ENCODE data around the gene SRSF7. TPM values are rescaled to one million over a fixed set of nuclear protein-coding genes. Genes with fewer than 3 reads are reported as not detected.
"Not testable (repeated sequence)": the region's sequence is repeated elsewhere in the genome, so short reads cannot be mapped to it uniquely, and the experiment has no call there.

Gene SRSF7
- total RNA-seq, 2 experiments from 2014 or later = 225 to 272 TPM

DNA sequence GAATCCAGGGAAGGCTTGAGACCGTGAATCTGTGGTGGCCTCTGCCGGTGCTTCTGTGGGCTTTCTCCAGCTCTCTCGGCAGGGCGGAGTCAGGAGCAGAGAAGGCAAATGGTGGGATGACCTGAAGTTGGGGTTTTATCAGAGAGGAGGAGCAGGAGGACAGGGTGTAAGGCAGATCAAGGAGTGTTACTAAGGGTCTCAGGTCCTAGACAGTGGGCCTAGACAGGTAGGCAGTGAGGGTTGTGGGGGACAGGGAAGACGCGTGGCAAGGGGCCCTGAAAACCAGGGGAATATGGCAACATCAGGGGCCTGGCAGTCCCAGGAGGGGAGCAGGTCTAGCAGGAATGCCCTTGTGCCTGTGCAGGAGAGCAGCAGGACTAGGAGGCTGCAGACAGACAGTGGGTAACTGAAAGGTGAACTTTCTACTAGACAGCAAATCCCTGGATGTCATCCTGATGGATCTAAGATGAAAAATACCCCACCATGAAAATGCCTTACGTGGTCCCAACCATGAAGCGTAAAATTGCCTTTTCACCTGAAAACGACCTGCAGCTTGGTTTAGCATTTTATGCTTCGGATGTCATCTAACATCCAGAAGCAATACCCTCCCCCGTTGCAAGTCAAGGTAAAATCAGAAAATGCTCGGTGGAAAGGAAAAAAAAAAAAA lies 42.1 kb downstream of the SRSF7 start:
- ChIA-PET POLR2A (no interaction called here), CTCF (interaction anchor here (0.6 to 3.3 kb wide), 6 partner anchors 10 to 144 kb away, joined by 3 to 14 read pairs (median 4); no protein-coding TSS in a partner anchor)
- H3K27ac Mint-ChIP-seq = peak overlapping the region; percentile 89
- H3K4me3 Mint-ChIP-seq = peak overlapping the region; percentile 52
- peaks cover 53% of the 10 kb centered on the region for H3K4me1 Mint-ChIP-seq
- H3K9me3 Mint-ChIP-seq = peaks cover 3% of the 10 kb centered on the region
- peaks cover 55% of the 10 kb centered on the region for H3K36me3 Mint-ChIP-seq (ENCODE audit: low read depth)
- no peaks in the 10 kb centered on the region for H3K27me3 Mint-ChIP-seq
- no peak for DNase-seq

DNA sequence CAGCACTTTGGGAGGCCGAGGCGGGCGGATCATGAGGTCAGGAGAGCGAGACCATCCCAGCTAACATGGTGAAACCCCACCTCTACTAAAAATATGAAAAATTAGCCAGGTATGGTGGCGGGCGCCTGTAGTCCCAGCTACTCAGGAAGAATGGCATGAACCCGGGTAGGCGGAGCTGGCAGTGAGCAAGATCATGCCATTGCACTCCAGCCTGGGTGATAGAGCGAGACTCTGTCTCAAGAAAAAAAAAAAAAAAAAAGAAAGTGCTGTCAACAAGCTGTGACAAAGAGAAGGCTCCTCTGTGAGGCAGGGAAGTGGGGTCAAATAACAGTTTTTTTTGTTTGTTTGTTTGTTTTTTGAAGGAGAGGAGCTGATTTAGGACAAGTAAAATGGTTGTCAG lies 42.7 kb downstream of the SRSF7 start:
- peaks cover 52% of the 10 kb centered on the region for H3K36me3 Mint-ChIP-seq (ENCODE audit: low read depth)
- CTCF ChIA-PET = interaction anchor here (0.6 to 3.3 kb wide), 9 partner anchors 9 to 184 kb away, joined by 3 to 14 read pairs (median 4); no protein-coding TSS in a partner anchor
- POLR2A ChIA-PET = not testable (repeated sequence)

GRCh38 chr2:38706846-38707345 lies 44.3 kb downstream of the SRSF7 start:
- CTCF ChIA-PET = interaction anchor here (0.6 to 3.3 kb wide), 6 partner anchors 111 to 1330 kb away, joined by 3 to 14 read pairs (median 3); partner anchors contain the start of gene SOS1
- Mint-ChIP-seq H3K36me3 (ENCODE audit: low read depth) (peaks cover 49% of the 10 kb centered on the region), H3K27me3 (no peaks in the 10 kb centered on the region), H3K9me3 (peaks cover 3% of the 10 kb centered on the region), H3K27ac (no peak overlapping the region), H3K4me3 (no peak overlapping the region), H3K4me1 (peaks cover 47% of the 10 kb centered on the region)
- POLR2A ChIA-PET = interaction anchor here (0.7 kb wide), 1 partner anchor 142 kb away, joined by 3 read pairs; no protein-coding TSS in a partner anchor
- DNase-seq = no peak

More for the DNA sequence above, 42.7 kb downstream of the SRSF7 start:
- not testable (repeated sequence) for DNase-seq, H3K27me3 Mint-ChIP-seq, H3K9me3 Mint-ChIP-seq
- H3K27ac Mint-ChIP-seq = peak overlapping the region; percentile 89
- peak overlapping the region; percentile 52 for H3K4me3 Mint-ChIP-seq
- H3K4me1 Mint-ChIP-seq = peaks cover 49% of the 10 kb centered on the region

DNA sequence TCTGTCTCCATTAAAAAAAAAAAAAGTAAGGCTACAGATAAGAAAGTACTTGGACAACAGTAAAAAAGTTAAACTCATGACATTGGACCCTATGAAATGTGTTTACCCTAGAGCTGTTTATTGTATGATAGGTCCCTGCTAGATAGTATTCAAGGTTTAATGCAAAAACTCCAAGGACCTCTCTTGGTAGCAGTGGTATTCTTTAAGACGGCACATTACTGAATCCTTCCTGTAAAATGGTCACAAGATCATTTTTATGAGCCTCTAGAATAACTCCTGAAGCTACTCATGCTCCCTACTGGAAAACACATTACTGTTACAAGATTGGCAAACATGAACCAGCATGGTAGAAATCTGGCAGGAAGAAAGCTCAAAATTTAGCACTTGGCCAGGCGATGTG lies 46.5 kb downstream of the SRSF7 start:
- no peaks in the 10 kb centered on the region for H3K27me3 Mint-ChIP-seq
- DNase-seq = no peak
- ChIA-PET CTCF (interaction anchor here (0.6 to 1.7 kb wide), 4 partner anchors 9 to 123 kb away, joined by 3 to 8 read pairs (median 4); no protein-coding TSS in a partner anchor), POLR2A (no interaction called here)
- H3K36me3 Mint-ChIP-seq (ENCODE audit: low read depth) = peaks cover 41% of the 10 kb centered on the region
- H3K4me1 Mint-ChIP-seq = peaks cover 57% of the 10 kb centered on the region
- no peak overlapping the region for H3K27ac Mint-ChIP-seq
- H3K4me3 Mint-ChIP-seq = no peak overlapping the region
- H3K9me3 Mint-ChIP-seq = no peaks in the 10 kb centered on the region

- not testable (repeated sequence) for H3K4me3 Mint-ChIP-seq, H3K9me3 Mint-ChIP-seq, H3K27me3 Mint-ChIP-seq, H3K27ac Mint-ChIP-seq, DNase-seq
- peaks cover 40% of the 10 kb centered on the region for H3K36me3 Mint-ChIP-seq (ENCODE audit: low read depth)
- H3K4me1 Mint-ChIP-seq = peaks cover 50% of the 10 kb centered on the region
- ChIA-PET POLR2A (interaction anchor here (0.6 kb wide), 1 partner anchor 48 kb away, joined by 5 read pairs; the partner anchor contains the start of gene SRSF7), CTCF (interaction anchor here (0.7 to 2.0 kb wide), 4 partner anchors 14 to 129 kb away, joined by 3 to 5 read pairs (median 4); no protein-coding TSS in a partner anchor)
These were observed 47.8 kb downstream of the SRSF7 start for GRCh38 chr2:38703336-38703735.

- ChIA-PET CTCF (interaction anchor here (0.8 to 2.0 kb wide), 5 partner anchors 15 to 139 kb away, joined by 3 to 5 read pairs (median 3); no protein-coding TSS in a partner anchor), POLR2A (no interaction called here)
- DNase-seq = no peak
- peak overlapping the region; percentile 20 for H3K27ac Mint-ChIP-seq
- no peaks in the 10 kb centered on the region for H3K27me3 Mint-ChIP-seq
- H3K4me1 Mint-ChIP-seq = peaks cover 54% of the 10 kb centered on the region
- peaks cover 41% of the 10 kb centered on the region for H3K36me3 Mint-ChIP-seq (ENCODE audit: low read depth)
- no peak overlapping the region for H3K4me3 Mint-ChIP-seq
- H3K9me3 Mint-ChIP-seq = no peaks in the 10 kb centered on the region
These were observed 48.7 kb downstream of the SRSF7 start for GRCh38 chr2:38702413-38702812.

GRCh38 chr2:38701542-38701941 lies 49.6 kb downstream of the SRSF7 start:
- Mint-ChIP-seq H3K4me3 (no peak overlapping the region), H3K9me3 (no peaks in the 10 kb centered on the region), H3K27me3 (no peaks in the 10 kb centered on the region), H3K4me1 (peaks cover 52% of the 10 kb centered on the region), H3K27ac (peak overlapping the region; percentile 81), H3K36me3 (ENCODE audit: low read depth) (peaks cover 46% of the 10 kb centered on the region)
- no peak for DNase-seq
- ChIA-PET CTCF (interaction anchor here (1.0 to 2.0 kb wide), 2 partner anchors 75 to 122 kb away, joined by 3 to 5 read pairs; no protein-coding TSS in a partner anchor), POLR2A (no interaction called here)

DNA sequence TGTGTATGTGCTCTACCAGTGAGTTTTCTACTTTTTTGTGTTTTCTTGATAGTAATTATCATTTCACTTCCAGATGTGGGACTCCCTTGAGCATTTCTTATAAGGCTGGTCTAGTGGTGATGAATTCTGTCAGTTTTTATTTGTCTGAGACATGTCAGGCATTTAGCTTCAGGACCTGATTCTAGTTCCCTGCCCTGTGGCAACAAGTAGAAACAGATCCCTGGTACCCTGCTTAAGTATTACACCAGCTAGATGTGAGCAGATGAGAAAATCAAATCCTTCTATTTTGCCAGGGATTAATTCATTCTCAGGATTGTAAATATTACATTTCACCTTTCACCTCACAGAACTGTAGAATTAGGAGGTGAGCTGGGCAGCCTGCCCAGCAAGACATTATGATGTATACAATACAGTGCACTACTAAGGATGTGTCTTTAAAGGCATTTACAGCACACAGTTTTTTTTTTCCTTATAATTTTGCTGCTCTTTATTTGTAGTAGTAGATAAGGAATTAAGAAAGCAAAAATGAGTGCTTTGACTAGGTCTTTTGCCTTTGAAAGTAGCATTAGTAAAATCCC lies 50.2 kb downstream of the SRSF7 start:
- Mint-ChIP-seq H3K4me1 (peaks cover 55% of the 10 kb centered on the region), H3K36me3 (ENCODE audit: low read depth) (peaks cover 50% of the 10 kb centered on the region), H3K4me3 (peak overlapping the region; percentile 64), H3K27ac (peak overlapping the region; percentile 81), H3K27me3 (no peaks in the 10 kb centered on the region), H3K9me3 (no peaks in the 10 kb centered on the region)
- ChIA-PET POLR2A (no interaction called here), CTCF (interaction anchor here (1.0 kb wide), 1 partner anchor 74 kb away, joined by 3 read pairs; no protein-coding TSS in a partner anchor)
- no peak for DNase-seq

- Mint-ChIP-seq H3K4me3 (peak overlapping the region; percentile 64), H3K27me3 (no peaks in the 10 kb centered on the region), H3K9me3 (no peaks in the 10 kb centered on the region), H3K27ac (peak overlapping the region; percentile 81), H3K4me1 (peaks cover 55% of the 10 kb centered on the region), H3K36me3 (ENCODE audit: low read depth) (peaks cover 52% of the 10 kb centered on the region)
- no peak for DNase-seq
- CTCF ChIA-PET = interaction anchor here (1.2 kb wide), 1 partner anchor 8 kb away, joined by 3 read pairs; no protein-coding TSS in a partner anchor
- POLR2A ChIA-PET = no interaction called here
These were observed 50.9 kb downstream of the SRSF7 start for GRCh38 chr2:38700113-38700785.

GRCh38 chr2:38698467-38699003 lies 52.6 kb downstream of the SRSF7 start:
- H3K9me3 Mint-ChIP-seq = no peaks in the 10 kb centered on the region
- peaks cover 53% of the 10 kb centered on the region for H3K36me3 Mint-ChIP-seq (ENCODE audit: low read depth)
- no peak overlapping the region for H3K4me3 Mint-ChIP-seq
- ChIA-PET CTCF (interaction anchor here (0.8 to 2.0 kb wide), 6 partner anchors 9 to 117 kb away, joined by 3 to 7 read pairs (median 4); no protein-coding TSS in a partner anchor), POLR2A (interaction anchor here (0.6 kb wide), 1 partner anchor 49 kb away, joined by 4 read pairs; no protein-coding TSS in a partner anchor)
- no peak overlapping the region for H3K27ac Mint-ChIP-seq
- peaks cover 65% of the 10 kb centered on the region for H3K4me1 Mint-ChIP-seq
- no peaks in the 10 kb centered on the region for H3K27me3 Mint-ChIP-seq
- no peak for DNase-seq

DNA sequence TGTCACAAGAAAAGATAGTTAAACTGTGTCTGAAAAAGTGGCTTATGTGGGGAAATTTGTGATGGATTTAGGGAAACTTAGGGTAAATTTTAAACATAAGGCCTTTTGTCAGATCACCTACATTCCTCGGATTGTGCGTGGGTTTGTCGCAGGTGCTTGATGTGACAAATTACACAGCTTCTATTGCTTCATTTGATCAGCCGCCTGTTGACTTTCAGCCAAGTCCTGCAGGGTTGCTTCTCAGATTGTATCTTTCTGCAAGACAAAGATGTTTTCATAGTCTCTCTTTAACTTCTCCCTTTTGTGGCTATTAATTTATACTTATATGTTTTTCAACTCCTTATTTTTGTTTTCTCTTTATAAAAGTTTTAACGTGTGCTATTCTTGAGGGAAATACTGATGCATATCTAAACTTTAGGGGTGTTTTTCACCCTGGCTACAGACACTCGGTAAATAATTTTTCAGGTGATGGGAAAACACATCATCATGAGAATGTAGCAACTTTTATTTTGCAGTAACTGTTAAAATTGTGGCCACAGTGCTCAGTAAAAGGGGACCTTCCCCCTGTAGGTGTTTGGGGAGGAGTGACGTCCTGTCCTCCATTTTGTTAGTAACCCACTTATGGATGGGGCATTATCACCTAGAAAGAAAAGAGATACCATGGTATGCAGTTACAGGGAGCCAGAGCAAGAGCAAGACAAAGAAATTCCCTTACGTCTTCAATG lies 53.9 kb downstream of the SRSF7 start:
- Mint-ChIP-seq H3K4me1 (peaks cover 66% of the 10 kb centered on the region), H3K36me3 (ENCODE audit: low read depth) (peaks cover 52% of the 10 kb centered on the region), H3K9me3 (no peaks in the 10 kb centered on the region), H3K27me3 (no peaks in the 10 kb centered on the region), H3K27ac (peak overlapping the region; percentile 65), H3K4me3 (no peak overlapping the region)
- ChIA-PET CTCF (interaction anchor here (0.8 to 1.5 kb wide), 2 partner anchors 91 to 111 kb away, joined by 3 to 4 read pairs; no protein-coding TSS in a partner anchor), POLR2A (no interaction called here)
- DNase-seq = no peak
